A549 treated with DMSO at 1 μM for 4 hours (cell line): Measurements from ENCODE around the gene NXPE3. TPM values are rescaled to one million over a fixed set of nuclear protein-coding genes. Genes with fewer than 3 reads are reported as not detected.

Experiments used
- total RNA-seq: library from RNA; stranded (reverse); fragments of 200-300 nt; extraction: Qiagen RNA extraction; gene quantifications from 5 replicates; pipeline ENCODE4 v1.2.3, GENCODE V29; 2022; ENCODE audit warnings: low read depth

Gene NXPE3
- 24.1 to 29.3 TPM (median 27.8 TPM) in 5 replicates for total RNA-seq

GRCh38 chr3:101779047-101779821 is at the start of gene NXPE3:
TSS of gene NXPE3 (plus strand) at chr3:101779211. CDS start at chr3:101785597, 6,386 bp downstream.

GRCh38 chr3:101848754-101849713 is 70.0 kb downstream of the NXPE3 start, which contains the start of gene NFKBIZ:
TSS of gene NFKBIZ (plus strand) at chr3:101849514. CDS start at chr3:101849629, 115 bp downstream.

Other genes with a start within 250 kb of the NXPE3 start
- 33.0 to 40.4 TPM (median 35.2 TPM) in 5 replicates for gene TRMT10C, start 217.3 kb upstream of the NXPE3 start, total RNA-seq
- gene PCNP, start 205.0 kb upstream of the NXPE3 start, total RNA-seq, result 99.2 to 127 TPM (median 109 TPM) in 5 replicates
- 9.1 to 12.2 TPM (median 10.9 TPM) in 5 replicates for gene ZBTB11, start 102.1 kb upstream of the NXPE3 start, total RNA-seq
- 1,554 to 2,192 TPM (median 1,717 TPM) in 5 replicates for gene RPL24, start 92.5 kb upstream of the NXPE3 start, total RNA-seq
- 4.3 to 7.3 TPM (median 7.0 TPM) in 5 replicates for gene CEP97, start 54.6 kb upstream of the NXPE3 start, total RNA-seq
- gene NFKBIZ, start 70.3 kb downstream of the NXPE3 start, total RNA-seq, result 4.7 to 8.1 TPM (median 6.8 TPM) in 5 replicates